Measurements from ENCODE around the gene TEKTIP1. TPM values are rescaled to one million over a fixed set of nuclear protein-coding genes. Genes with fewer than 3 reads are reported as not detected.
A peak's percentile ranks its signal among the peaks of the same experiment; 100 is the strongest.
"Not testable (repeated sequence)": the region's sequence is repeated elsewhere in the genome, so short reads cannot be mapped to it uniquely, and the experiment has no call there.

Gene TEKTIP1
- total RNA-seq, 2 donors from 2014 or later = 5.0 to 8.4 TPM

GRCh38 chr19:3575949-3576673 lies 37.1 kb downstream of the TEKTIP1 start:
- H3K36me3 Mint-ChIP-seq (ENCODE audit: low read depth) = no peaks in the 10 kb centered on the region
- ATAC-seq (no peak), DNase-seq (no peak)
- no peaks in the 10 kb centered on the region for H3K9me3 ChIP-seq (ENCODE audit: control insufficient read depth, low read length, poor library complexity, severe bottlenecking)
- H3K27ac Mint-ChIP-seq = no peak overlapping the region
- H3K4me3 Mint-ChIP-seq = no peak overlapping the region
- H3K27me3 Mint-ChIP-seq = no peaks in the 10 kb centered on the region
- H3K4me1 Mint-ChIP-seq = peaks cover 16% of the 10 kb centered on the region

GRCh38 chr19:3576696-3577443 lies 37.9 kb downstream of the TEKTIP1 start:
- H3K36me3 Mint-ChIP-seq (ENCODE audit: low read depth) = no peaks in the 10 kb centered on the region
- no peaks in the 10 kb centered on the region for H3K27me3 Mint-ChIP-seq
- ATAC-seq (no peak), DNase-seq (no peak)
- peaks cover 13% of the 10 kb centered on the region for H3K4me1 Mint-ChIP-seq
- H3K4me3 Mint-ChIP-seq = no peak overlapping the region
- H3K9me3 ChIP-seq (ENCODE audit: control insufficient read depth, low read length, poor library complexity, severe bottlenecking) = no peaks in the 10 kb centered on the region
- no peak overlapping the region for H3K27ac Mint-ChIP-seq

GRCh38 chr19:3577723-3578344 lies 38.9 kb downstream of the TEKTIP1 start:
- no peak overlapping the region for H3K4me3 Mint-ChIP-seq
- no peaks in the 10 kb centered on the region for H3K36me3 Mint-ChIP-seq (ENCODE audit: low read depth)
- H3K9me3 ChIP-seq (ENCODE audit: control insufficient read depth, low read length, poor library complexity, severe bottlenecking) = no peaks in the 10 kb centered on the region
- H3K4me1 Mint-ChIP-seq = peaks cover 6% of the 10 kb centered on the region
- H3K27ac Mint-ChIP-seq = no peak overlapping the region
- no peak for ATAC-seq
- DNase-seq = no peak
- H3K27me3 Mint-ChIP-seq = no peaks in the 10 kb centered on the region

GRCh38 chr19:3578390-3578789 lies 39.4 kb downstream of the TEKTIP1 start:
- ATAC-seq (no peak), DNase-seq (no peak)
- Mint-ChIP-seq H3K4me3 (no peak overlapping the region), H3K27me3 (no peaks in the 10 kb centered on the region), H3K4me1 (peaks cover 6% of the 10 kb centered on the region), H3K36me3 (ENCODE audit: low read depth) (no peaks in the 10 kb centered on the region), H3K27ac (no peak overlapping the region)
- H3K9me3 ChIP-seq (ENCODE audit: control insufficient read depth, low read length, poor library complexity, severe bottlenecking) = no peaks in the 10 kb centered on the region

- no peaks in the 10 kb centered on the region for H3K9me3 ChIP-seq (ENCODE audit: control insufficient read depth, low read length, poor library complexity, severe bottlenecking)
- H3K27ac Mint-ChIP-seq = no peak overlapping the region
- ATAC-seq = no peak
- no peaks in the 10 kb centered on the region for H3K36me3 Mint-ChIP-seq (ENCODE audit: low read depth)
- no peaks in the 10 kb centered on the region for H3K27me3 Mint-ChIP-seq
- no peak for DNase-seq
- H3K4me3 Mint-ChIP-seq = no peak overlapping the region
- no peaks in the 10 kb centered on the region for H3K4me1 Mint-ChIP-seq
Observed at GRCh38 chr19:3580156-3580934, 41.4 kb downstream of the TEKTIP1 start.

GRCh38 chr19:3581792-3582191 lies 42.8 kb downstream of the TEKTIP1 start:
- H3K27me3 Mint-ChIP-seq; H3K36me3 Mint-ChIP-seq (ENCODE audit: low read depth); H3K27ac Mint-ChIP-seq; ATAC-seq; H3K9me3 ChIP-seq (ENCODE audit: control insufficient read depth, low read length, poor library complexity, severe bottlenecking); H3K4me3 Mint-ChIP-seq; DNase-seq; H3K4me1 Mint-ChIP-seq: not testable (repeated sequence)

- not testable (repeated sequence) for H3K27ac Mint-ChIP-seq; H3K4me1 Mint-ChIP-seq; H3K36me3 Mint-ChIP-seq (ENCODE audit: low read depth); H3K4me3 Mint-ChIP-seq; ATAC-seq; DNase-seq; H3K27me3 Mint-ChIP-seq; H3K9me3 ChIP-seq (ENCODE audit: control insufficient read depth, low read length, poor library complexity, severe bottlenecking)
Observed at GRCh38 chr19:3584036-3584802, 45.2 kb downstream of the TEKTIP1 start.

GRCh38 chr19:3585301-3586126 lies 46.5 kb downstream of the TEKTIP1 start, which contains the start of gene GIPC3:
GIPC3 (plus strand) TSS chr19:3585478; CDS start chr19:3585598, 120 bp downstream.
- Mint-ChIP-seq H3K36me3 (ENCODE audit: low read depth) (no peaks in the 10 kb centered on the region), H3K27ac (no peak within 1 kb of the TSS), H3K27me3 (no peaks in the 10 kb centered on the region), H3K4me1 (no peaks in the 10 kb centered on the region), H3K4me3 (peak within 1 kb of the TSS; percentile 28)
- H3K9me3 ChIP-seq (ENCODE audit: control insufficient read depth, low read length, poor library complexity, severe bottlenecking) = no peaks in the 10 kb centered on the region
- ATAC-seq (no peak), DNase-seq (no peak)

- Mint-ChIP-seq H3K4me1 (no peaks in the 10 kb centered on the region), H3K36me3 (ENCODE audit: low read depth) (no peaks in the 10 kb centered on the region), H3K27me3 (no peaks in the 10 kb centered on the region), H3K27ac (no peak overlapping the region), H3K4me3 (peak overlapping the region; percentile 28)
- peak in 1 of 3 donors; percentile 43 for DNase-seq
- no peaks in the 10 kb centered on the region for H3K9me3 ChIP-seq (ENCODE audit: control insufficient read depth, low read length, poor library complexity, severe bottlenecking)
- ATAC-seq = peak; percentile 42
Observed at GRCh38 chr19:3586127-3586626, 47.2 kb downstream of the TEKTIP1 start.

- Mint-ChIP-seq H3K4me3 (no peak overlapping the region), H3K4me1 (no peaks in the 10 kb centered on the region), H3K36me3 (ENCODE audit: low read depth) (no peaks in the 10 kb centered on the region), H3K27me3 (no peaks in the 10 kb centered on the region), H3K27ac (no peak overlapping the region)
- no peaks in the 10 kb centered on the region for H3K9me3 ChIP-seq (ENCODE audit: control insufficient read depth, low read length, poor library complexity, severe bottlenecking)
- ATAC-seq (no peak), DNase-seq (no peak)
Observed at GRCh38 chr19:3586707-3587346, 47.9 kb downstream of the TEKTIP1 start.

GRCh38 chr19:3589439-3589838 lies 50.5 kb downstream of the TEKTIP1 start:
- Mint-ChIP-seq H3K27me3 (no peaks in the 10 kb centered on the region), H3K4me3 (no peak overlapping the region), H3K4me1 (no peaks in the 10 kb centered on the region), H3K27ac (no peak overlapping the region), H3K36me3 (ENCODE audit: low read depth) (no peaks in the 10 kb centered on the region)
- DNase-seq = no peak
- ATAC-seq = no peak
- no peaks in the 10 kb centered on the region for H3K9me3 ChIP-seq (ENCODE audit: control insufficient read depth, low read length, poor library complexity, severe bottlenecking)

All from T-helper 17 cell (primary cell).